Umbilical cord (tissue), 2 donors: ENCODE results near the gene SRRM3. TPM values are rescaled to one million over a fixed set of nuclear protein-coding genes. Genes with fewer than 3 reads are reported as not detected.
"Not testable (repeated sequence)": the region's sequence is repeated elsewhere in the genome, so short reads cannot be mapped to it uniquely, and the experiment has no call there.

Experiments
- DNase-seq: peaks from one replicate; pipeline ENCODE4 v3.0.0-alpha.2; 2015; ENCODE audit warnings: low spot score
- total RNA-seq: library from RNA; depleted of rRNA; stranded (reverse); fragments of >200 nt; gene quantifications from one replicate; pipeline ENCODE4 v1.2.3, GENCODE V29; 2014; ENCODE audit warnings: low replicate concordance; ENCODE audit not compliant: insufficient read depth

SRRM3 gene
- 3.1 TPM for total RNA-seq

DNA sequence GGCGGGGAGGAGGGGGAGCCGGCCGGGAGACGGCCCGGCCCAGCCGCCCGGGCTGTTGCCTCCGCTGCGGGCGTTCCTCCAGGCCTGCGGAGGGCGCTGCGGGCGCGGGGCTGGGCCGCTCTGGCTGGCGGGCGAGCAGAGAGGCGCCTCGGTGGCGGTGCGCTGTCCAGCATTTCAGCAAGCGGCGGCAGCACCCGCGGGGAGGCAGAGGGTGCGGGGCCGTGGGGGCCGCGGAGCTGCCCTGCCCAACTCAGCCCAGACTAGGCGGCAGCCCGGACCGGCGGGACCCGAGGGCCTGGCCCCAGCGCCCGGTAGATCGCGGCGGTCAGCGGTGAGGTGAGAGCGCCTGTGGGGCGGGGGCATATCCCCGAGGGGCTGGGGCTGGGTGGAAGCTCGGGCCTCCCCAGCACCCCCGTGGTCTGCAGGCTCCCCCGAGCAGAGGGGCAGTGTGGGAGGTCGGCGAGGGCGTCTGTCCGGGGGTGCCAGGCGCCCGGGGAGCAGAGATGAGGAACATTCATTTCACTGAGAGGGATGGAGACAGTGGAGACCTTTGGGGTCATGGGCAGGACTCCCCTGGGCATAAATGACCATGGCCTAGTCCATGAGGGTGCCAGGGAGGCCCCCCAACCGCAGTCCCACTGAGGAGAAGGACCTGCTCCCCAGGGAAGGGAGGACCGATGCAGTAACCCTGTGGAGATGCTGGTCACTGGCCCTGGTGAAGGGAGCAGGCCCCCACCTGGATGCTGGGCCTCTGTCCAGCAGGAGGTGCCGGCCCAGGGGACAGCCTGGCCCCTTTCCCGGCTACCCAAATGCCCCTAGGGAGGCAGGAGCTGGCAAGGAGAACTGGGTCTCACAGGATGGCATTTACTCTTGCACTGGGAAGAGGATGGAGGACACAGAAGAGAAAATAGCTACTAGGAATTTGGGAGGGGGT is at the start of gene SRRM3:
Gene SRRM3 (plus strand): TSS at position 165 of the 934 bp plus-strand sequence. CDS start 33,171 bp downstream, outside the sequence.
- peak; percentile 66 for DNase-seq

DNA sequence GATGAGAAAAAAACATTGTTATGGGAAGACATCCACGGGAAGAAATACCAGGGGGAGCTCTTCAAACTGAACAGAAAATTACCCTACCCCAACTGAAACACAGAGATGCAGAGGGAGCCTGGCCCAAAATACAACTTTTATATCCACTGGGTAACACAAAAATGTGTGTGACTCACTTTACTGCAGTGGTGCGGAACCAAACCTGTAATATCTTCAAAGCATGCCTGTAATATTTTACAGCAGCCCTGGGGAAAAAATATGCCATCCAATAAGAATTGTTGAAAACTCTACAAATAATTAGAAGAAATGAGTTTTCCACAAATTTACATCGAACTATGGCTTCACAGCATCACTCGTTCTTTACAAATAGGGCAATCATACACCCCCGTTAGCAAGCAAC is 49.8 kb upstream of the SRRM3 start:
- no peak for DNase-seq

DNA sequence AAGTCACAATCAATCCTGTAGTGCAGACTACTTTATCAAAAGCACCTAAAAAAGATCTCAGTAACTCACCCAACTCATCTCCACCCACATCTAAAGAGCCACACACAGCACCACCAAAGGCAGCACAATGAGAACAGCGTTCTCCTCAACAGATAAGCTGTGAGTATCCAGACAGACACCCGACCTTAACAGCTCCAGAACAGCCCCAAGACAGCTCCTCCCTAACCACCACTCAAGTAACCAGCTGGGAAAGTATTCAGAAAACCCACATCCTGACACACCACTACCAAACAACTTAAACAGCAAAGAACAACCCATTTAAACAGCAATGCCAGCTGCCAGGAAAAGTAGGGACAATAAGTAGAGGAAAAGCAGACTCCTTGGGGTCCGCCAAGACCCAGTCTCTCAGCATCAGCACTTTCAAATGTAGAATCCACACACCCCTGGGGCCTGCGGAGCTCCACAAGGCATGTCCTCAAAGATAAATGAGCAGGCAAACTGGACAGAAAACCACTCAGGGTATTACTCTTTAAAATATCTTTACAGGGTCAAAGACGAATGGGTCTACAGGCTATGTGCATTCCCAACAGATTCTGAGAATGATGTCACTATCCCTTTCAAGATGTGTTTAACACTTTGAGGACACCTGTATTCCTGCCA is 48.0 kb upstream of the SRRM3 start:
- DNase-seq, result not testable (repeated sequence)

- DNase-seq, result peak; percentile 27
Measured at GRCh38 chr7:76155938-76156337, 45.8 kb upstream of the SRRM3 start.

DNA sequence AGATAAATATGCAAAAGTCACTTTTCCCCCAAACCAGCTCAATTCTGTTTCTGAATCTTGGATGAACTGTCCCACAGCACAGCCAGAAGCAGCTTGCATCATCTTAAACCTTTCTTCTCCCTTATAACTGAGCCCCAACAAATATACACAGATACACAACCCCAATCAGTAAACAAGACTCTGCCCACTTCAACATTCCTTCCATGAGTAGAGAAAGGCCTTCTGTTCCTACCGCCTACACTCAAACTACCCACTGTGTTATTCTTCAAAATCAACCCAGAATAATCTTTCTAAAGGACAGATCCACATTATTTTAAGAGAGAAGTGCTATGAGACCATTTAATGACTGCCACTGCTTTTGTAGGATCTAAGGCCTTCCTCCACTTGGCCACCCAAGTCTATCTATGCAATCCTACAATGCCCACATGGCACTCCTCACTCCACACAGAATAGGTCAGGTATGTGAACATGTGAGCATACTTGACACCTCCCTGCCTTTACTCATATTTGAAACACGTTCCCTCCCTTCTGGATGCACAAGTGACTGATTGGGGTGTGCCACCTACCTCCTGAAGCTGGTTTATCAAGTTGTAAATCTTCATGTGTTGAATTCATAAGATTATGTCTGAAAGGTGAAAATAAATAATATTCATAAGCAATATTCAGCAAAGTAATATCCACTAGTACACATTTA is 44.6 kb upstream of the SRRM3 start:
- DNase-seq, result not testable (repeated sequence)

DNA sequence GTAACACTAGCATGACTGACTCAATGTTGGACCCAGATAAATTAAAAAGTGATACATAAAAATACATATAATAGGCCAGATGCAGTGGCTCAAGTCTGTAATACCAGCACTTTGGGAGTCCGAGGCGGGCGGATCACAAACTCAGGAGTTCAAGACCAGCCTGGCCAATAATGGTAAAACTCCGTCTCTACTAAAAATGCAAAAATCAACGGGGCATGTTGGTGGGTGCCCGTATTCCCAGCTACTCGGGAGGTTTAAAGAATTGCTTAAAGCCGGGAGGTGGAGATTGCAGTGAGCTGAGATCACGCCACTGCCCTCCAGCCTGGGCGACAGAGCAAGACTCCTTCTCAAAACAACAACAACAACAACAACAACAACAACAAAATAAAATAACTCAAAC is 43.3 kb upstream of the SRRM3 start:
- not testable (repeated sequence) for DNase-seq

GRCh38 chr7:76162416-76163170 is 39.1 kb upstream of the SRRM3 start:
- not testable (repeated sequence) for DNase-seq

- DNase-seq, result not testable (repeated sequence)
Measured at GRCh38 chr7:76163812-76164211, 37.9 kb upstream of the SRRM3 start.

DNA sequence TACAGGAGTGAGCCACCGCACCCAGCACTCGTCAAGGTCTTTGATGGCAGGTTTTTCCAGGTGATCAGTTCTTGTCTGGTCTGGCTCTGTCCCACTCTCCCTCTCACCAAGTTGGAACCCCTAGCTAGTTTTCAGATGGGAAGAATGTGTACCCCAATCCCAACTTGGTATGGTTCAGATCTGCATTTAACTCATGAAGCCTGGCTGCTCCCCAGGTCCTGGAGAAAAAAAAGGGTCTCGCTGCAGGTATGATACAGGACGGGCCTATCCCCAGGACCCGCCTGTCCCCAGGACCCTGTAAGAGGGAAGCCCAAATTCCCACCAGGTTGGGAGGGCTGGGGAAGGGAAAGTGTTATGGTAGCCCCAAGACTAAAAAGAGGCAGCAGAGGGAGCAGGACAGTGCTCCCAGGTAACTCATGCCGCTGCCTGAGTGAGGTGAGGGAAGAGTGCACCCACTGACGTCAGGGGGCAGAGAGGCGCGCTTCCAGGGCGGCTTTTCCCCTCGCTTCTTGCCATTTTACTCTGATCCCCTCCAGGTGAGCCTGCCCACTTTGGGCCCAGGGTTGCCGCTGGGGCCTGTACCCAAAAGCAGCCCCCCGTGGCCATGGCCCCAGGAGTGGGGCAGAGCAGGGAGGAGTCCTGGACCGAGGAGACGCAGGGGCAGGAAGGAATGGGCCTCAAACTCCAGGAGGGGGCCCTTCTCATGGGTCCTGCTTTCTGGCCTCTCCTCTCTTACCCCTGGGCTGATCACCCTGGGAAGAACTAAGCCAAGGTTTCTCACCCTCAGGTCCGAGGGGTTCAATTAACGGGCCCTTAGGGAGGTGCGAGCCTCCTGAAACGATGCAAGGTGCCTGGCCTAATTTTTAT is 36.4 kb upstream of the SRRM3 start:
- no peak for DNase-seq

GRCh38 chr7:76165973-76166403 is 35.7 kb upstream of the SRRM3 start:
- no peak for DNase-seq

DNA sequence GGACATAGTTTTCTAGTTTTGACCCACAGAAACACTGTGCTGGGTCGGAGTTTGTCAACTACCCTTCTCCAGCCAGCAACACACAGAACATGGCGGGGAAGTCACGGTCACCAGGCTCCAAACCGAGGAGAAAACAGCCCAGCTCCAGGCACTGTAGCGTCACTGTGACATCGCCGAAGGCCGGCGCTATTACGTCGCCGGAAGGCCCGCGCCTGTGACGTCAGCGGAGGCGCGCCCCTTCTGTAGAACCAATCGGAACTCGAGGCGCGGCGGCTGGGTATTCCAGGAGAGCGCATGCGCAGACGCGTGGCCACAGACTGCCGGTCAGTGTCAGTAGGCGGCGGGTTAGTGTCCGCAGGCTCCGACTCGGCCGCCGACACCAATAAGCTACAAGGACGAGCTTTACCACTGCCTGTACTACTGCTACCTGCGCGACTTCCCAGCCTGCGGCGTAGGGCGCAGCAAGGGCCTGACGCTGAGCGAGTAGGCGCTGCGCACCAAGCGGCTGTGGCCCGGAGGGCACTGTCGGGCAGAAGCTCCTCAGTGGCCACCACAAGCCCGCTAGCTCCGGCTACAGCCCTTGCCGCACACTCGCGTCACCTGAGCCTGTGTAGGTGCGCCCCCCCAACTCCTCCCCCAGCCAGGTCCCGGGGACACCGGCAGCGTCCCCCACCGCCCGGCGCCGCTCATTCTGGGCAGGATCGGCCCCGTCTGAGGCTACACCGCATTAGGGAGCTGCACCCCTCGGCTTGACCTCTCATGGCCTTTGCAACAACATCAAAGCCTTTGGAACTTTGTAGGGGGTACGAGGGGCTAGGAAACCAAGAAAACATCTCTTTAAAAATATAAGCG is 35.1 kb upstream of the SRRM3 start:
- DNase-seq, result peak; percentile 97

GRCh38 chr7:76173566-76174205 is 28.0 kb upstream of the SRRM3 start:
- no peak for DNase-seq

GRCh38 chr7:76176951-76177350 is 24.7 kb upstream of the SRRM3 start:
- DNase-seq, result not testable (repeated sequence)

DNA sequence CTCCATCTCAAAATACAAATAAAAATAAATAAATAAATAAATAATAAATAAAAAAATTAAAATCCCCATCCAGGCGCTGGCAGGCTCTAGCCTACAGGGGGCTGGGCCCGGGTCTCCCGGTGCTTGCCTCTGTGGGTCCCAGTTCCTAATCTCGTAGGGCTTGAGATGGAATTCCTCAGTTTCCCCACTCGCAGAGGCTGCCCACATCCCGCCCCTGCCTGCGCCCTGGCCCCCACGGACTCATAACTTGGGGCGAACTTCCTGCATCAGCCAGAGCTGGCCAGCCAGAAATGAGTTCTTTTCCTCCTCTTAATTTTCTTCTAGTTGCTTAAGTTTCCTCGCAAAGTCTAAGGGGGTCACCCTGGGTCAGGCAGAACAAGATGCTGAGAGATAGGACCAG is 22.0 kb upstream of the SRRM3 start:
- DNase-seq, result no peak

- no peak for DNase-seq
Measured at GRCh38 chr7:76182225-76182960, 19.3 kb upstream of the SRRM3 start.

DNA sequence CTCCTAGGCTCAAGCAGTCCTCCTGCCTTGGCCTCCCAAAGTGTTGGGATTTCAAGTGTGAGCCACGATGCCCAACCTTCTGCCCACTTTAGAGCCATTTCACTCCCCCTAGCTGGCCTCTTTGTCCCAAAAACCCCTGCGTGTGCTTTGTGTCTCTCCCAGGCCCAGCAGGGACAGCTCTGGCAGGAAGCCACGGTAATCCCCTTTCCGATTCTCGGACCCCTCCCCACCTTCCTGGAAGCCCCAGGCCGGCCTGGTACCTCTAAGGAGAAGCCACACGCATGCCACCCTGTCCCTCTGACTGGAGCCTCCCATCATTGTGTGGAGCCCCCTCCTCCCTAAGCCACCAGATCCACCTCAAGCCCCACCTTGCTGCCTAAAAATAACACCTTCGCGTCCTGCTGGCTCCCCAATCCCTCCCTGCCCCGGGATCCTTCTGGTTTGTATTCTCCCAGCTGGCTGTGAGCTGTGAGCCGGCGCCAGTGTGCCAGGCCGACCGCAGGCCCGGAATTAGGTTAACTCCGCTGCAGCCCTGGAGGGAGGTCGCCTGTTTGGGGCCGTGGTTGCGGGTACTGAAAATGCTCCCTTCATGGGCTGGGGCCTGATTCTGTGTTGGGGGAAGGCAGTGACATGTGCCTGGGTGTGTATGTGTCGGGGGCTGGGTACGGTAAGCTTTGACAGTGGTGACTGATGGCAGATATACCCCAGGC is 16.4 kb upstream of the SRRM3 start:
- DNase-seq, result no peak

DNA sequence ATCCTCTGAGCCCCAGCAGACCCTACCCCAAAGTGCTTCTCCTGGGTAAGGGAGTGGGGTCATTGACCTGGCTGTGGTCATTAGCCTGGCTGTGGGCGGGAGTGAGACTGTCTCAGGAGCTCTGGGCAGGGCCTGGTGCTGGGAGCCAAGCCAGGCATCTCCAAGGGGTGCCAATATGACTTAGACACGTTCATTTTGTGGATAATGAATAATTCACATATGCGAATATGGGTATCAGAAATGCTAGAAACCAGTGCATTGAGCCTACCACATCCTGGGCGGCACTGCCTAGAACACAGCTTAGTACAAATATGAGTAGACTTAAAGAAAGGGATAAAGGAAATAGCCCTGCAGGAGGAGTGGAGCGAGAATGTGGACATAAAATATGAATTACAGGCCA is 14.4 kb upstream of the SRRM3 start:
- no peak for DNase-seq
